GM12878 (cell line): ENCODE data around the gene SMARCAD1. TPM values are rescaled to one million over a fixed set of nuclear protein-coding genes. Genes with fewer than 3 reads are reported as not detected.

Source experiments
- ATAC-seq: fragments of 200-7000 bp; cut with Tn5 transposase; 3 replicates; pipeline ENCODE4 v1.9.1; 2020; ENCODE audit warnings: mild to moderate bottlenecking, moderate library complexity
- BruUV-seq: library from RNA; stranded (reverse); fragments of 400-500 nt; replicated peaks from 2 replicates; lab custom pipeline; 2021; lab: Mats Ljungman, UMichigan
- CTCF ChIA-PET: fragments of 300-600 bp; sonication (Branson Sonifier 250); formaldehyde crosslinking; extraction: SDS; loops from one replicate; lab custom pipeline; 2021; ENCODE audit warnings: inconsistent platforms; lab: Yijun Ruan, JAX
- POLR2A ChIA-PET: fragments of 350-600 bp; formaldehyde crosslinking; extraction: SDS; loops from one replicate; lab custom pipeline; 2021; ENCODE audit warnings: inconsistent platforms; lab: Charles Lee
- RAD21 ChIA-PET: fragments of 300-600 bp; sonication (Branson Sonifier 250); formaldehyde crosslinking; loops from one replicate; lab custom pipeline; 2023; ENCODE audit warnings: antibody characterized with exemption; ENCODE audit not compliant: unreplicated experiment; lab: Charles Lee
- SMC1A ChIA-PET: fragments of 300-600 bp; sonication (Branson Sonifier 250); formaldehyde crosslinking; loops from one replicate; lab custom pipeline; 2023; ENCODE audit not compliant: unreplicated experiment, uncharacterized antibody; lab: Charles Lee
- DNase-seq: peaks from one replicate; pipeline ENCODE4 v3.0.0-alpha.2; 2011; ENCODE audit warnings: low read depth, low spot score
- FAIRE-seq: peaks from 3 replicates; lab custom pipeline; 2011; peaks lifted over from hg19 to GRCh38; lab: Jason Lieb, UNC
- H2AFZ ChIP-seq: 2 replicates; pipeline ENCODE4 v1.6.0; 2011; ENCODE audit warnings: low read depth, low read length, control low read depth; ENCODE audit not compliant: control insufficient read depth
- H3K27ac ChIP-seq: 2 replicates; pipeline ENCODE4 v1.5.1; 2011; ENCODE audit warnings: control low read depth; ENCODE audit not compliant: control insufficient read depth, insufficient read depth
- H3K27me3 ChIP-seq, 2 experiments: replicated peaks in 1 of 2; 2 replicates each; pipeline versions ENCODE4 v1.6.0 to v1.6.1; 2011; ENCODE audit warnings: low read length in 1 of 2; ENCODE audit not compliant: control insufficient read depth in 2 of 2, insufficient read depth in 2 of 2
- H3K36me3 ChIP-seq, 2 experiments: 2 replicates each; pipeline ENCODE4 v1.5.1; 2011; ENCODE audit warnings: low read length in 1 of 2; ENCODE audit not compliant: control insufficient read depth in 2 of 2, insufficient read depth in 2 of 2
- H3K4me1 ChIP-seq: 2 replicates; pipeline ENCODE4 v1.6.1; 2011; ENCODE audit warnings: mild to moderate bottlenecking, low read length, moderate library complexity, mixed read lengths; ENCODE audit not compliant: control insufficient read depth, insufficient read depth
- H3K4me2 ChIP-seq: 2 replicates; pipeline ENCODE4 v1.6.0; 2011; ENCODE audit warnings: control low read depth; ENCODE audit not compliant: control insufficient read depth, insufficient read depth
- H3K4me3 ChIP-seq: fragments of 200-600 bp; sonication (generic); 2 replicates; pipeline ENCODE4 v1.5.1; 2016
- H3K79me2 ChIP-seq: 2 replicates; pipeline ENCODE4 v1.6.0; 2011; ENCODE audit warnings: low read length; ENCODE audit not compliant: control insufficient read depth, insufficient read depth
- H3K9ac ChIP-seq: 2 replicates; pipeline ENCODE4 v1.8.0; 2011; ENCODE audit warnings: low read length, control low read depth, mixed read lengths; ENCODE audit not compliant: control insufficient read depth, insufficient read depth
- H3K9me3 ChIP-seq: replicated peaks from 3 replicates; pipeline ENCODE4 v1.5.1; 2011; ENCODE audit warnings: mild to moderate bottlenecking, low read length; ENCODE audit not compliant: control insufficient read depth, insufficient read depth
- H4K20me1 ChIP-seq: 2 replicates; pipeline ENCODE4 v1.6.0; 2011; ENCODE audit not compliant: control insufficient read depth, insufficient read depth
- GATAD2B ChIP-seq: fragments of 450-650 bp; conservative IDR thresholded peaks from 2 replicates; pipeline ENCODE4 v1.6.1; 2017; ENCODE audit warnings: low read depth, mild to moderate bottlenecking, moderate library complexity
- HDGF ChIP-seq: fragments of 450-650 bp; IDR thresholded peaks from 2 replicates; pipeline ENCODE4 v1.6.1; 2016; ENCODE audit warnings: antibody characterized with exemption
- IKZF2 ChIP-seq, 2 experiments: fragments of 450-650 bp; IDR thresholded peaks; 2 replicates each; pipeline ENCODE4 v1.6.1; 2017; ENCODE audit warnings: mild to moderate bottlenecking in 2 of 2, moderate library complexity in 2 of 2
- NFYA ChIP-seq: IDR thresholded peaks from 2 replicates; pipeline ENCODE4 v1.6.1; 2011; ENCODE audit warnings: low read depth, mild to moderate bottlenecking, low read length, improper control_type of control experiment, borderline replicate concordance
- YY1 ChIP-seq: IDR thresholded peaks from 2 replicates; pipeline ENCODE4 v1.6.1; 2011; ENCODE audit warnings: low read depth, mild to moderate bottlenecking, low read length
- ZNF24 ChIP-seq: fragments of 450-650 bp; IDR thresholded peaks from 2 replicates; pipeline ENCODE4 v1.6.1; 2017; ENCODE audit warnings: antibody characterized with exemption, mild to moderate bottlenecking
- ZZZ3 ChIP-seq: IDR thresholded peaks from 2 replicates; pipeline ENCODE4 v1.6.1; 2011; ENCODE audit warnings: low read depth; ENCODE audit not compliant: control insufficient read depth, insufficient read length
- WGBS: methylation state at CpG from one replicate; pipeline ENCODE4 v1.1.6; 2016; ENCODE audit warnings: low lambda C conversion rate; ENCODE audit not compliant: insufficient replicate concordance, insufficient coverage; ENCODE audit errors: missing lambda C conversion rate; 5-methylcytosine and 5-hydroxymethylcytosine counted together
- in situ Hi-C: fragments of 300-500 bp; cut with MboI; formaldehyde crosslinking; loops from 9 replicates; pipeline ENCODE4 v1.14.3; 2018; ENCODE audit warnings: mixed read lengths
- intact Hi-C: fragments of 100-400 bp; cut with micrococcal nuclease; formaldehyde crosslinking; loops from one replicate; pipeline ENCODE4 v1.14.2; 2022; ENCODE audit not compliant: unreplicated experiment
- polyA plus RNA-seq, 11 experiments: library from polyadenylated mRNA; depleted of rRNA in 4 of 11; unstranded in 6 of 11; stranded (reverse) in 5 of 11; fragments of >200 nt; fragmentation: Nextera tagmentation in 4 of 11; fragmentation: Illumina TruSeq in 1 of 11; extraction: Ambion mirVana in 4 of 11; extraction: Trizol in 1 of 11; gene quantifications; 1 replicate in 1 of 11; 2 replicates in 10 of 11; pipeline versions ENCODE4 v1.2.1 to v1.2.3, GENCODE V29; 2011 to 2016; ENCODE audit warnings: inconsistent platforms in 2 of 11, missing spikeins in 2 of 11, low read depth in 1 of 11
- total RNA-seq, 4 experiments: library from RNA; depleted of rRNA in 3 of 4; stranded (reverse); fragments of >200 nt in 3 of 4; fragmentation: Illumina TruSeq in 1 of 4; extraction: Trizol in 1 of 4; gene quantifications; 2 replicates each; pipeline versions ENCODE4 v1.2.1 to v1.2.3, GENCODE V29; 2013 to 2021
- TF ChIP-seq, protein P1 (sequence below): IDR thresholded peaks from 2 replicates; pipeline ENCODE4 v1.6.1; 2011; ENCODE audit warnings: mild to moderate bottlenecking, low read depth, low read length, moderate library complexity; ENCODE audit not compliant: insufficient replicate concordance

Gene SMARCAD1
- total and polyA plus RNA-seq, 10 of the 15 experiments (the other 5 are each of a cell fraction or from before 2014, with no cell fraction given), result 7.6 to 41.2 (median 27.7) TPM

DNA sequence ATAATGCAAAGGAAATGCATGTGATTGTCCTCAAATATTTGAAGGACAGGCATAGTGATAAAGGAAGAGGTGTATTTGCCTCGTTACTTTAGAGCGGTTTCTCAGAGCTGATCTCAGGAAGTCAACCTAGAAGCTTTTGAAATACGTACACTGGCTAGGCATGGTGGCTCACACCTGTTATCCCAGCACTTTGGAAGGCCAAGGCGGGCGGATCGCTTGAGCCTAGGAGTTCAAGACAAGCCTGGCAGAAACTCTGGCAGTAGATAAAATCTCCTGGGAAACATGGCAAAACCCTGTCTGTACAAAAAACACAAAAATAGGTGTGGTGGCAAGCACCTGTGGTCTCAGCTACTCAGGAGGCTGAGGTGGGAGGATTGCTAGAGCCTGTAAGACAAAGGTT lies 24.9 kb downstream of the SMARCAD1 start:
- WGBS, result 98% methylated on average over 6 of the region's 6 CpGs
- Histone ChIP-seq H3K36me3 (peaks cover 0 to 15% of the 10 kb centered on the region in 2 experiments; a peak in 1 of 4 replicates), H3K4me1 (no peaks in the 10 kb centered on the region), H2AFZ (no peak overlapping the region), H4K20me1 (no peaks in the 10 kb centered on the region), H3K4me2 (no peak overlapping the region), H3K4me3 (no peak overlapping the region), H3K9me3 (no peaks in the 10 kb centered on the region), H3K27ac (no peak overlapping the region), H3K79me2 (no peaks in the 10 kb centered on the region), H3K9ac (no peak overlapping the region), H3K27me3 (no peaks in the 10 kb centered on the region)
- intact Hi-C loops, result no loop called here
- ATAC-seq, result no peak
- ChIA-PET POLR2A (no interaction called here), RAD21 (no interaction called here), SMC1A (interaction anchor here (0.7 kb wide), 1 partner anchor 10 kb away, joined by 3 read pairs; no protein-coding TSS in a partner anchor), CTCF (no interaction called here)
- no peak for TF ChIP-seq GATAD2B
- TF ChIP-seq ZNF24, result no peak
- TF ChIP-seq, protein P1, sequence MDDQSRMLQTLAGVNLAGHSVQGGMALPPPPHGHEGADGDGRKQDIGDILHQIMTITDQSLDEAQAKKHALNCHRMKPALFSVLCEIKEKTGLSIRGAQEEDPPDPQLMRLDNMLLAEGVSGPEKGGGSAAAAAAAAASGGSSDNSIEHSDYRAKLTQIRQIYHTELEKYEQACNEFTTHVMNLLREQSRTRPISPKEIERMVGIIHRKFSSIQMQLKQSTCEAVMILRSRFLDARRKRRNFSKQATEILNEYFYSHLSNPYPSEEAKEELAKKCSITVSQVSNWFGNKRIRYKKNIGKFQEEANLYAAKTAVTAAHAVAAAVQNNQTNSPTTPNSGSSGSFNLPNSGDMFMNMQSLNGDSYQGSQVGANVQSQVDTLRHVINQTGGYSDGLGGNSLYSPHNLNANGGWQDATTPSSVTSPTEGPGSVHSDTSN, result no peak
- no peak for TF ChIP-seq YY1
- no peak for TF ChIP-seq ZZZ3
- no peak for TF ChIP-seq IKZF2 (IDR thresholded peaks at IDR 0.05)
- no peak for TF ChIP-seq HDGF
- TF ChIP-seq NFYA, result no peak
- in situ Hi-C loops, result no loop called here
- no peak for FAIRE-seq
- no peak for DNase-seq
- BruUV-seq, result no TSS peak
